Measurements from ENCODE around the gene PCDHGA7. TPM values are rescaled to one million over a fixed set of nuclear protein-coding genes. Genes with fewer than 3 reads are reported as not detected.

The PCDHGA7 gene
- total and polyA plus RNA-seq, 2 donors (not counting 3 experiments of a cell fraction or from before 2014, with no cell fraction given): 0.84 to 1.8 TPM

DNA sequence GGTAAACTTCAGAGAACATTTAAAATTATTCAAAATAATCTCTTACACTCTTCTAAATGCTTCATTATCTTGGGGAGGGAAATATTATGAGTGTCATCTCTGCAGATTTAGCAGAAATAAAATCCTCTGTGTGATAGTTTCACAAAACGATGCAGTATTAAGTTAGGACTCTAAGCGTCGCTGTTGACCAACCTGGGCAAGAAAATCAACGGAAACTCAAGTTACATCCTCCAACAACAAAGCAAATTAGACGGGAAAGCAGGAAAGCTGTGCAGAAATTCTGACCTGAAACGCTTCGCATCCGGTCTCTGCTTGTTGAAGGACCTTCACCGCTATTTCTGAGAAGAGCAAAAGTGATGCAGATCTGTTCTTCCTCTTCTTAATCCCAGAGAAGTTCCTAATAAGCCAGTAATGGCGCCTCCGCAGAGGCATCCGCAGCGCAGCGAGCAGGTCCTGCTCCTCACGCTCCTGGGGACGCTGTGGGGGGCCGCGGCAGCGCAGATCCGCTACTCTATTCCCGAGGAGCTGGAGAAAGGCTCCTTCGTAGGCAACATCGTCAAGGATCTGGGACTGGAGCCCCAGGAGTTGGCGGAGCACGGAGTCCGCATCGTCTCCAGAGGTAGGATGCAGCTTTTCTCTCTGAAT is 8.7 kb upstream of the PCDHGA7 start, which contains the start of gene PCDHGA6:
Gene PCDHGA6 (plus strand): TSS at position 219 of the 645 bp plus-strand sequence. CDS start 193 bp downstream, at position 412.
- TF ChIP-seq MYC (IDR thresholded peaks at IDR 0.05; ENCODE audit: low read depth, low read length): no peak
- no peak for TF ChIP-seq MAX (IDR thresholded peaks at IDR 0.05; ENCODE audit: insufficient read depth, insufficient read length)
- no peak for TF ChIP-seq JUN (IDR thresholded peaks at IDR 0.05; ENCODE audit: borderline replicate concordance, insufficient read depth, insufficient read length, low read depth)
- no peak for TF ChIP-seq EZH2 (IDR thresholded peaks at IDR 0.05; ENCODE audit: borderline replicate concordance, low read depth, low read length, severe bottlenecking)
- TF ChIP-seq GATA2 (IDR thresholded peaks at IDR 0.05; ENCODE audit: insufficient read depth, insufficient read length, low read depth, low read length): no peak
- TF ChIP-seq POLR2A (IDR thresholded peaks at IDR 0.05; ENCODE audit: low read depth, low read length): no peak
- peak; percentile 40 to 48 for TF ChIP-seq CTCF (IDR thresholded peaks at IDR 0.05; ENCODE audit: extremely low read depth in 1 of 2, insufficient read depth in 1 of 2, low read depth in 1 of 2, low read length in 2 of 2)
- no peak for TF ChIP-seq POLR2AphosphoS5 (IDR thresholded peaks at IDR 0.05; ENCODE audit: insufficient read depth, low read depth, low read length)
- TF ChIP-seq FOS (IDR thresholded peaks at IDR 0.05; ENCODE audit: borderline replicate concordance, insufficient read depth, low read length): no peak
- peak within 1 kb of the TSS; percentile 62 for H2AFZ ChIP-seq (ENCODE audit: low read depth, low read length)
- H3K4me2 ChIP-seq (ENCODE audit: insufficient read depth, low read length): peak within 1 kb of the TSS; percentile 52
- peaks cover 30 to 77% of the 10 kb centered on the region in 2 experiments for H3K27me3 ChIP-seq (ENCODE audit: control insufficient read depth in 2 of 2, insufficient read depth in 2 of 2, low read length in 2 of 2)
- no peaks in the 10 kb centered on the region for H4K20me1 ChIP-seq (replicated peaks; ENCODE audit: control insufficient read depth, extremely low read depth, insufficient read depth, low read length)
- no peaks in the 10 kb centered on the region for H3K4me1 ChIP-seq (ENCODE audit: control insufficient read depth, extremely low read depth, insufficient read depth, low read length)
- no peaks in the 10 kb centered on the region for H3K79me2 ChIP-seq (ENCODE audit: control insufficient read depth, insufficient read depth, low read length)
- peak; percentile 49 for DNase-seq (ENCODE audit: low read depth, low spot score)
- dilution Hi-C loops (cut with MboI; ENCODE audit: extremely low pct_ligation_motif_present, low sequenced_read_pairs) (no loop called here), intact Hi-C loops (cut with micrococcal nuclease) (loop anchor here (1.0 to 5.0 kb wide), 2 partner anchors 49 to 187 kb away; partner anchors contain the start of gene PCDHGA11)
- H3K9me3 ChIP-seq (replicated peaks; ENCODE audit: control insufficient read depth, insufficient read depth, low read length): no peaks in the 10 kb centered on the region
- H3K9ac ChIP-seq (replicated peaks; ENCODE audit: extremely low read depth, insufficient read depth, low read length): no peak within 1 kb of the TSS
- no peak within 1 kb of the TSS for H3K27ac ChIP-seq (ENCODE audit: insufficient read depth, low read depth, low read length)
- POLR2A ChIA-PET: no interaction called here
- H3K36me3 ChIP-seq (ENCODE audit: control insufficient read depth in 2 of 2, extremely low read depth in 1 of 2, insufficient read depth in 2 of 2, low read length in 2 of 2): no peaks in the 10 kb centered on the region
- CTCF ChIA-PET: interaction anchor here (0.6 to 3.2 kb wide), 21 partner anchors 9 to 194 kb away, joined by 3 to 41 read pairs (median 4); partner anchors contain the start of genes PCDHB14, PCDHGA10, PCDHGA11 and PCDHGA12
- BruUV-seq (replicated peaks): TSS peak; percentile 20
- no peaks in the 10 kb centered on the region for H3K9me1 ChIP-seq (replicated peaks; ENCODE audit: control insufficient read depth, extremely low read depth, insufficient read depth, low read length)
- peak; percentile 74 for FAIRE-seq
- peak within 1 kb of the TSS in 2 of 3 experiments; percentile 31 to 41 for H3K4me3 ChIP-seq (replicated peaks in 1 of 3; ENCODE audit: insufficient read depth in 1 of 3, low read depth in 1 of 3, low read length in 3 of 3)
